ENCODE results near the gene VDAC1. TPM values are rescaled to one million over a fixed set of nuclear protein-coding genes. Genes with fewer than 3 reads are reported as not detected.

The VDAC1 gene
- total and polyA plus RNA-seq, 10 of the 15 experiments (the other 5 are each of a cell fraction or from before 2014, with no cell fraction given), result 245 to 488 (median 349) TPM

- BruUV-seq (replicated peaks), result no TSS peak
- H4K20me1 ChIP-seq (ENCODE audit: control insufficient read depth, insufficient read depth), result no peaks in the 10 kb centered on the region
- ChIA-PET POLR2A (interaction anchor here (0.7 kb wide), 1 partner anchor 9 kb away, joined by 3 read pairs; no protein-coding TSS in a partner anchor), SMC1A (ENCODE audit: uncharacterized antibody, unreplicated experiment) (interaction anchor here (0.6 kb wide), 1 partner anchor 103 kb away, joined by 3 read pairs; no protein-coding TSS in a partner anchor), RAD21 (ENCODE audit: unreplicated experiment) (interaction anchor here (1.1 kb wide), 1 partner anchor 81 kb away, joined by 3 read pairs; no protein-coding TSS in a partner anchor), CTCF (interaction anchor here (0.7 kb wide), 1 partner anchor 10 kb away, joined by 4 read pairs; no protein-coding TSS in a partner anchor)
- no peak overlapping the region for H3K9ac ChIP-seq (ENCODE audit: control insufficient read depth, insufficient read depth, low read length)
- no peaks in the 10 kb centered on the region for H3K79me2 ChIP-seq (ENCODE audit: control insufficient read depth, insufficient read depth, low read length)
- DNase-seq (ENCODE audit: low read depth, low spot score) (no peak), ATAC-seq (no peak), FAIRE-seq (no peak)
- 83% methylated on average over 4 of the region's 4 CpGs for WGBS (ENCODE audit: insufficient coverage, insufficient replicate concordance, low lambda C conversion rate, missing lambda C conversion rate)
- H2AFZ ChIP-seq (ENCODE audit: control insufficient read depth, low read depth, low read length), result no peak overlapping the region
- H3K27ac ChIP-seq (ENCODE audit: control insufficient read depth, insufficient read depth), result no peak overlapping the region
- TF ChIP-seq NFIC (IDR thresholded peaks at IDR 0.05; ENCODE audit: low read depth, low read length) (no peak), ZZZ3 (IDR thresholded peaks at IDR 0.05; ENCODE audit: control insufficient read depth, insufficient read length, low read depth) (no peak), HCFC1 (IDR thresholded peaks at IDR 0.05; ENCODE audit: low read length) (no peak), FOXK2 (IDR thresholded peaks at IDR 0.05) (no peak), ZNF687 (IDR thresholded peaks at IDR 0.05) (no peak), BHLHE40 (IDR thresholded peaks at IDR 0.05; ENCODE audit: borderline replicate concordance in 1 of 2, low read depth in 2 of 2, low read length in 1 of 2) (no peak), ZNF207 (IDR thresholded peaks at IDR 0.05; ENCODE audit: borderline replicate concordance) (no peak), SIX5 (IDR thresholded peaks at IDR 0.05; ENCODE audit: low read depth, low read length, severe bottlenecking) (no peak), TBL1XR1 (IDR thresholded peaks at IDR 0.05; ENCODE audit: low read depth, low read length) (no peak), SMC3 (IDR thresholded peaks at IDR 0.05; ENCODE audit: borderline replicate concordance, low read length) (no peak), PML (IDR thresholded peaks at IDR 0.05; ENCODE audit: low read length) (no peak)
- TF ChIP-seq, protein P1, sequence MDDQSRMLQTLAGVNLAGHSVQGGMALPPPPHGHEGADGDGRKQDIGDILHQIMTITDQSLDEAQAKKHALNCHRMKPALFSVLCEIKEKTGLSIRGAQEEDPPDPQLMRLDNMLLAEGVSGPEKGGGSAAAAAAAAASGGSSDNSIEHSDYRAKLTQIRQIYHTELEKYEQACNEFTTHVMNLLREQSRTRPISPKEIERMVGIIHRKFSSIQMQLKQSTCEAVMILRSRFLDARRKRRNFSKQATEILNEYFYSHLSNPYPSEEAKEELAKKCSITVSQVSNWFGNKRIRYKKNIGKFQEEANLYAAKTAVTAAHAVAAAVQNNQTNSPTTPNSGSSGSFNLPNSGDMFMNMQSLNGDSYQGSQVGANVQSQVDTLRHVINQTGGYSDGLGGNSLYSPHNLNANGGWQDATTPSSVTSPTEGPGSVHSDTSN (IDR thresholded peaks at IDR 0.05; ENCODE audit: insufficient replicate concordance, low read depth, low read length), result no peak
- TF ChIP-seq, protein P2, sequence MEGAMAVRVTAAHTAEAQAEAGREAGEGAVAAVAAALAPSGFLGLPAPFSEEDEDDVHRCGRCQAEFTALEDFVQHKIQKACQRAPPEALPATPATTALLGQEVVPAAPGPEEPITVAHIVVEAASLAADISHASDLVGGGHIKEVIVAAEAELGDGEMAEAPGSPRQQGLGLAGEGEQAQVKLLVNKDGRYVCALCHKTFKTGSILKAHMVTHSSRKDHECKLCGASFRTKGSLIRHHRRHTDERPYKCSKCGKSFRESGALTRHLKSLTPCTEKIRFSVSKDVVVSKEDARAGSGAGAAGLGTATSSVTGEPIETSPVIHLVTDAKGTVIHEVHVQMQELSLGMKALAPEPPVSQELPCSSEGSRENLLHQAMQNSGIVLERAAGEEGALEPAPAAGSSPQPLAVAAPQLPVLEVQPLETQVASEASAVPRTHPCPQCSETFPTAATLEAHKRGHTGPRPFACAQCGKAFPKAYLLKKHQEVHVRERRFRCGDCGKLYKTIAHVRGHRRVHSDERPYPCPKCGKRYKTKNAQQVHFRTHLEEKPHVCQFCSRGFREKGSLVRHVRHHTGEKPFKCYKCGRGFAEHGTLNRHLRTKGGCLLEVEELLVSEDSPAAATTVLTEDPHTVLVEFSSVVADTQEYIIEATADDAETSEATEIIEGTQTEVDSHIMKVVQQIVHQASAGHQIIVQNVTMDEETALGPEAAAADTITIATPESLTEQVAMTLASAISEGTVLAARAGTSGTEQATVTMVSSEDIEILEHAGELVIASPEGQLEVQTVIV (IDR thresholded peaks at IDR 0.05; ENCODE audit: borderline replicate concordance, partially characterized antibody), result no peak
- TF ChIP-seq, protein P3, sequence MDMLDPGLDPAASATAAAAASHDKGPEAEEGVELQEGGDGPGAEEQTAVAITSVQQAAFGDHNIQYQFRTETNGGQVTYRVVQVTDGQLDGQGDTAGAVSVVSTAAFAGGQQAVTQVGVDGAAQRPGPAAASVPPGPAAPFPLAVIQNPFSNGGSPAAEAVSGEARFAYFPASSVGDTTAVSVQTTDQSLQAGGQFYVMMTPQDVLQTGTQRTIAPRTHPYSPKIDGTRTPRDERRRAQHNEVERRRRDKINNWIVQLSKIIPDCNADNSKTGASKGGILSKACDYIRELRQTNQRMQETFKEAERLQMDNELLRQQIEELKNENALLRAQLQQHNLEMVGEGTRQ (IDR thresholded peaks at IDR 0.05; ENCODE audit: borderline replicate concordance, low read depth, low read length), result no peak
- no peaks in the 10 kb centered on the region for H3K4me1 ChIP-seq (ENCODE audit: control insufficient read depth, insufficient read depth, low read length)
- no peak overlapping the region for H3K4me3 ChIP-seq
- intact Hi-C loops (cut with micrococcal nuclease; ENCODE audit: unreplicated experiment), result no loop called here
- in situ Hi-C loops (cut with MboI), result no loop called here
- H3K4me2 ChIP-seq (ENCODE audit: control insufficient read depth, insufficient read depth), result no peak overlapping the region
- no peaks in the 10 kb centered on the region; a peak in 2 of 4 replicates for H3K27me3 ChIP-seq (replicated peaks in 1 of 2; ENCODE audit: control insufficient read depth in 2 of 2, insufficient read depth in 2 of 2, low read length in 1 of 2)
- no peaks in the 10 kb centered on the region for H3K36me3 ChIP-seq (ENCODE audit: control insufficient read depth in 2 of 2, insufficient read depth in 2 of 2, low read length in 1 of 2)
- no peaks in the 10 kb centered on the region for H3K9me3 ChIP-seq (replicated peaks; ENCODE audit: control insufficient read depth, insufficient read depth, low read length)
Observed at GRCh38 chr5:134020188-134020587, 15.4 kb upstream of the VDAC1 start.
